ENCODE data around the gene OTOGL. TPM values are rescaled to one million over a fixed set of nuclear protein-coding genes. Genes with fewer than 3 reads are reported as not detected.
"Not testable (repeated sequence)": the region's sequence is repeated elsewhere in the genome, so short reads cannot be mapped to it uniquely, and the experiment has no call there.

The OTOGL gene
- total RNA-seq, 1 donor from 2014 or later: 0.21 TPM

- H3K36me3 Mint-ChIP-seq (ENCODE audit: low read depth): no peaks in the 10 kb centered on the region
- H3K27me3 Mint-ChIP-seq (ENCODE audit: insufficient read depth): peaks cover 3% of the 10 kb centered on the region
- no peak for DNase-seq (ENCODE audit: low spot score)
- no peak overlapping the region for H3K4me3 Mint-ChIP-seq
- no peaks in the 10 kb centered on the region for H3K9me3 Mint-ChIP-seq
- H3K4me1 Mint-ChIP-seq (ENCODE audit: low read depth): no peaks in the 10 kb centered on the region
- intact Hi-C loops (cut with micrococcal nuclease): no loop called here
- H3K27ac Mint-ChIP-seq: no peak overlapping the region
These were observed 122.9 kb downstream of the OTOGL start for GRCh38 chr12:80222261-80222660.

GRCh38 chr12:80226576-80226975 is 127.2 kb downstream of the OTOGL start:
- H3K4me3 Mint-ChIP-seq: no peak overlapping the region
- H3K4me1 Mint-ChIP-seq (ENCODE audit: low read depth): no peaks in the 10 kb centered on the region
- intact Hi-C loops (cut with micrococcal nuclease): no loop called here
- H3K36me3 Mint-ChIP-seq (ENCODE audit: low read depth): no peaks in the 10 kb centered on the region
- H3K27ac Mint-ChIP-seq: no peak overlapping the region
- no peaks in the 10 kb centered on the region for H3K9me3 Mint-ChIP-seq
- no peak for DNase-seq (ENCODE audit: low spot score)
- peaks cover 3% of the 10 kb centered on the region for H3K27me3 Mint-ChIP-seq (ENCODE audit: insufficient read depth)

GRCh38 chr12:80227904-80228303 is 128.6 kb downstream of the OTOGL start:
- H3K4me3 Mint-ChIP-seq; DNase-seq (ENCODE audit: low spot score); H3K27me3 Mint-ChIP-seq (ENCODE audit: insufficient read depth); H3K4me1 Mint-ChIP-seq (ENCODE audit: low read depth); H3K27ac Mint-ChIP-seq; H3K9me3 Mint-ChIP-seq; H3K36me3 Mint-ChIP-seq (ENCODE audit: low read depth); intact Hi-C loops (cut with micrococcal nuclease): not testable (repeated sequence)

- Mint-ChIP-seq H3K4me1 (ENCODE audit: low read depth) (no peaks in the 10 kb centered on the region), H3K36me3 (ENCODE audit: low read depth) (no peaks in the 10 kb centered on the region), H3K27ac (no peak overlapping the region), H3K4me3 (no peak overlapping the region), H3K27me3 (ENCODE audit: insufficient read depth) (no peaks in the 10 kb centered on the region), H3K9me3 (no peaks in the 10 kb centered on the region)
- intact Hi-C loops (cut with micrococcal nuclease): no loop called here
- no peak for DNase-seq (ENCODE audit: low spot score)
These were observed 130.7 kb downstream of the OTOGL start for GRCh38 chr12:80230068-80230467.

- H3K9me3 Mint-ChIP-seq: no peaks in the 10 kb centered on the region
- no peaks in the 10 kb centered on the region for H3K36me3 Mint-ChIP-seq (ENCODE audit: low read depth)
- no peak overlapping the region for H3K27ac Mint-ChIP-seq
- intact Hi-C loops (cut with micrococcal nuclease): no loop called here
- H3K4me1 Mint-ChIP-seq (ENCODE audit: low read depth): no peaks in the 10 kb centered on the region
- no peak overlapping the region for H3K4me3 Mint-ChIP-seq
- H3K27me3 Mint-ChIP-seq (ENCODE audit: insufficient read depth): no peaks in the 10 kb centered on the region
- no peak for DNase-seq (ENCODE audit: low spot score)
These were observed 133.5 kb downstream of the OTOGL start for GRCh38 chr12:80232837-80233236.

GRCh38 chr12:80233926-80234325 is 134.6 kb downstream of the OTOGL start:
- H3K9me3 Mint-ChIP-seq: no peaks in the 10 kb centered on the region
- no peaks in the 10 kb centered on the region for H3K27me3 Mint-ChIP-seq (ENCODE audit: insufficient read depth)
- no peak overlapping the region for H3K4me3 Mint-ChIP-seq
- no peak overlapping the region for H3K27ac Mint-ChIP-seq
- H3K4me1 Mint-ChIP-seq (ENCODE audit: low read depth): no peaks in the 10 kb centered on the region
- no peaks in the 10 kb centered on the region for H3K36me3 Mint-ChIP-seq (ENCODE audit: low read depth)
- intact Hi-C loops (cut with micrococcal nuclease): no loop called here
- DNase-seq (ENCODE audit: low spot score): no peak

- Mint-ChIP-seq H3K36me3 (ENCODE audit: low read depth) (no peaks in the 10 kb centered on the region), H3K27ac (no peak overlapping the region), H3K27me3 (ENCODE audit: insufficient read depth) (no peaks in the 10 kb centered on the region), H3K4me3 (no peak overlapping the region), H3K4me1 (ENCODE audit: low read depth) (no peaks in the 10 kb centered on the region), H3K9me3 (peaks cover under 1% of the 10 kb centered on the region)
- no peak for DNase-seq (ENCODE audit: low spot score)
- intact Hi-C loops (cut with micrococcal nuclease): no loop called here
These were observed 135.3 kb downstream of the OTOGL start for GRCh38 chr12:80234667-80235066.

- Mint-ChIP-seq H3K9me3 (peaks cover 4% of the 10 kb centered on the region), H3K27ac (no peak overlapping the region), H3K27me3 (ENCODE audit: insufficient read depth) (no peaks in the 10 kb centered on the region), H3K4me3 (no peak overlapping the region), H3K36me3 (ENCODE audit: low read depth) (no peaks in the 10 kb centered on the region), H3K4me1 (ENCODE audit: low read depth) (no peaks in the 10 kb centered on the region)
- intact Hi-C loops (cut with micrococcal nuclease): no loop called here
- DNase-seq (ENCODE audit: low spot score): no peak
These were observed 136.6 kb downstream of the OTOGL start for GRCh38 chr12:80235944-80236343.

GRCh38 chr12:80239867-80240266 is 140.5 kb downstream of the OTOGL start:
- no peaks in the 10 kb centered on the region for H3K27me3 Mint-ChIP-seq (ENCODE audit: insufficient read depth)
- no peaks in the 10 kb centered on the region for H3K4me1 Mint-ChIP-seq (ENCODE audit: low read depth)
- H3K9me3 Mint-ChIP-seq: peaks cover 4% of the 10 kb centered on the region
- no peak overlapping the region for H3K4me3 Mint-ChIP-seq
- no peak for DNase-seq (ENCODE audit: low spot score)
- no peaks in the 10 kb centered on the region for H3K36me3 Mint-ChIP-seq (ENCODE audit: low read depth)
- intact Hi-C loops (cut with micrococcal nuclease): no loop called here
- H3K27ac Mint-ChIP-seq: no peak overlapping the region

- H3K27me3 Mint-ChIP-seq (ENCODE audit: insufficient read depth): no peaks in the 10 kb centered on the region
- no peak overlapping the region for H3K4me3 Mint-ChIP-seq
- H3K36me3 Mint-ChIP-seq (ENCODE audit: low read depth): no peaks in the 10 kb centered on the region
- H3K4me1 Mint-ChIP-seq (ENCODE audit: low read depth): no peaks in the 10 kb centered on the region
- H3K27ac Mint-ChIP-seq: no peak overlapping the region
- peaks cover 4% of the 10 kb centered on the region for H3K9me3 Mint-ChIP-seq
- intact Hi-C loops (cut with micrococcal nuclease): no loop called here
- DNase-seq (ENCODE audit: low spot score): no peak
These were observed 142.4 kb downstream of the OTOGL start for GRCh38 chr12:80241576-80242273.

- no peaks in the 10 kb centered on the region for H3K4me1 Mint-ChIP-seq (ENCODE audit: low read depth)
- no peaks in the 10 kb centered on the region for H3K36me3 Mint-ChIP-seq (ENCODE audit: low read depth)
- H3K27me3 Mint-ChIP-seq (ENCODE audit: insufficient read depth): no peaks in the 10 kb centered on the region
- DNase-seq (ENCODE audit: low spot score): no peak
- no peak overlapping the region for H3K4me3 Mint-ChIP-seq
- intact Hi-C loops (cut with micrococcal nuclease): no loop called here
- H3K9me3 Mint-ChIP-seq: peaks cover 4% of the 10 kb centered on the region
- H3K27ac Mint-ChIP-seq: no peak overlapping the region
These were observed 143.0 kb downstream of the OTOGL start for GRCh38 chr12:80242321-80242720.

GRCh38 chr12:80249581-80249980 is 150.2 kb downstream of the OTOGL start:
- H3K27me3 Mint-ChIP-seq (ENCODE audit: insufficient read depth); H3K9me3 Mint-ChIP-seq; H3K4me1 Mint-ChIP-seq (ENCODE audit: low read depth); H3K27ac Mint-ChIP-seq; DNase-seq (ENCODE audit: low spot score); H3K36me3 Mint-ChIP-seq (ENCODE audit: low read depth); intact Hi-C loops (cut with micrococcal nuclease); H3K4me3 Mint-ChIP-seq: not testable (repeated sequence)

GRCh38 chr12:80257920-80258319 is 158.6 kb downstream of the OTOGL start:
- no peaks in the 10 kb centered on the region for H3K36me3 Mint-ChIP-seq (ENCODE audit: low read depth)
- DNase-seq (ENCODE audit: low spot score): no peak
- intact Hi-C loops (cut with micrococcal nuclease): no loop called here
- H3K4me3 Mint-ChIP-seq: no peak overlapping the region
- H3K27me3 Mint-ChIP-seq (ENCODE audit: insufficient read depth): peaks cover 3% of the 10 kb centered on the region
- no peaks in the 10 kb centered on the region for H3K9me3 Mint-ChIP-seq
- no peak overlapping the region for H3K27ac Mint-ChIP-seq
- no peaks in the 10 kb centered on the region for H3K4me1 Mint-ChIP-seq (ENCODE audit: low read depth)

GRCh38 chr12:80260269-80260668 is 160.9 kb downstream of the OTOGL start:
- Mint-ChIP-seq H3K4me1 (ENCODE audit: low read depth) (no peaks in the 10 kb centered on the region), H3K27me3 (ENCODE audit: insufficient read depth) (peaks cover 1% of the 10 kb centered on the region), H3K4me3 (no peak overlapping the region), H3K27ac (no peak overlapping the region), H3K9me3 (no peaks in the 10 kb centered on the region), H3K36me3 (ENCODE audit: low read depth) (no peaks in the 10 kb centered on the region)
- DNase-seq (ENCODE audit: low spot score): no peak
- intact Hi-C loops (cut with micrococcal nuclease): loop anchor here (10.0 kb wide), 1 partner anchor 525 kb away; no protein-coding TSS in a partner anchor
